Measurements from ENCODE around the gene NCDN.

Gene NCDN

DNA sequence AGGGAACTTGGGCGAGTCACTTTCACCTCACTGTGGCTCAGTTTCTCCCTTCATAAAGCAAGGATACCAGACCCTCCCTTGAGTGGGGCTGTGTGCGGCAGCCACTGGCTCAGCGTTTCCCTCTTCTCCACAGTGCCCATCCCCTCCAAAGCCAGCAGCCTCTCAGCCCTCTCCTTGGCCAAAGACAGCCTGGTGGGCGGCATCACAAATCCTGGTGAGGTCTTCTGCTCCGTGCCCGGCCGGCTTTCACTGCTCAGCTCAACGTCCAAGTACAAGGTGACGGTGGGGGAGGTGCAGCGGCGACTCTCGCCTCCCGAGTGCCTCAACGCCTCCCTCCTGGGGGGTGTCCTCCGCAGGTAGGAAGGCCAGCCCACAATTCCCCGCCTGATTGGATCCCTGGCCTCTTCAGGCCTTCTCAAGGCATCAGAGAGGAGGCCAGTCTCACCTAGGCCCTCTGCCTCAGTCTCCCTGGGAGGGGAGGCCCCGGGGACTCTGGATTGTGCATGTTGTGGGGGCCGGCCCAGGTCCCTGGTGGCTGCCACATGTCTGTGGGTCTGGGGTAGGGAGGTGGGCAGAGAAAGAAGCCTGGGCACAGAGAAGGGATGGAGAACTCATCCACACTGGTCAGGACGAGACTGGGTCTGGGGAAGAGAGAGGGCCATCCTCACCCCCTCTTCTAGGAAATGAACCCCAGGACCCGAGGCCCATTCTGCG lies 30.8 kb downstream of the NCDN start:
- Histone ChIP-seq H3K9ac (ENCODE audit: low read depth, low read length) (no peak overlapping the region), H3K4me1 (ENCODE audit: control insufficient read depth, insufficient read depth, low read length) (no peaks in the 10 kb centered on the region), H3K9me3 (ENCODE audit: control insufficient read depth, insufficient read depth, low read length) (no peaks in the 10 kb centered on the region), H3K27me3 (ENCODE audit: control insufficient read depth, insufficient read depth, low read length) (peaks cover 3% of the 10 kb centered on the region), H3K36me3 (ENCODE audit: control insufficient read depth, insufficient read depth, low read length) (no peaks in the 10 kb centered on the region), H3K4me3 (ENCODE audit: low read depth, low read length) (no peak overlapping the region)

DNA sequence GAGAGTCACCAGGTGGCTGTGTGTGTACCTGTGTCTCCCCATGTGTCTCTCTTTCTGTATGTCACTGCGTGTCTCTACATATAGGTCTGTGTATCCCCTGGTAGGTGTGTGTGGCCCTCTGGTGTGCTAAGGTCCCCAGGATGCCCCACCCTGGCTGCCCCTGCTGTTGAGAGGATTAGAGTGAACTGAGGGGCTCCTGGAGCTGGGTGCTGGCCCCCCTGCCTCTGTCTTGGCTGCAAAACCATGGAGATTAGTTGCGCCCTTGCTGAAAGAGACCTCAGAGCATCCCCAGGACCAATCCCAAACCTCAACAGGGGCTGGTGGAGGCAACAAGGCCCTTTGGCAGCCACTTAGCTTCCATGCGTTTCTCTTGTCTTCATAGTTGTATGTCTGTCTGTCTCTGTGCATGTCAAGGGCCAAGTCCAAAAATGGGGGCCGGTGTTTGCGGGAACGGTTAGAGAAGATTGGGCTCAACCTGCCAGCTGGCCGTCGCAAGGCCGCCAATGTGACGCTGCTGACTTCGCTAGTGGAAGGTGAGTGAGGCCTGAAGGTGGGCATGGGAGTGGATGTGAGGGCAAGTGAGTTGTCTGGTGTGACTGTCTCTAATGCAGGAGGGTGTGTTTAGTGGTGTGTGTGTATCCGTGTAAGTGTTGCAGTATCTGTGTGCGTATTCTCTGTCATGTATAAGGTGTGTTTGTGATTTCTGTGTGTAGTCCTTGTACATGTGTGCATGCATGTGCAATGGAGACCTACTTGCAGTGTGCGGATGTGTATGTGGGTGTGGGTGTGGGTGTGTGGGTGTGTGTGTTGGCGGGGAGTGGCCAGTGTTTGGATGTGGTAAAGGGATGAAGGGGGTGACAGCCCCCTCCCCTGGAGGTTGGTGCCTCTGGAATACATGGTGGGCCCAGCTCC lies 32.2 kb downstream of the NCDN start:
- H3K27me3 ChIP-seq (ENCODE audit: control insufficient read depth, insufficient read depth, low read length): peaks cover 3% of the 10 kb centered on the region
- no peaks in the 10 kb centered on the region for H3K36me3 ChIP-seq (ENCODE audit: control insufficient read depth, insufficient read depth, low read length)
- H3K9me3 ChIP-seq (ENCODE audit: control insufficient read depth, insufficient read depth, low read length): no peaks in the 10 kb centered on the region
- H3K4me3 ChIP-seq (ENCODE audit: low read depth, low read length): no peak overlapping the region
- no peaks in the 10 kb centered on the region for H3K4me1 ChIP-seq (ENCODE audit: control insufficient read depth, insufficient read depth, low read length)
- H3K9ac ChIP-seq (ENCODE audit: low read depth, low read length): no peak overlapping the region

DNA sequence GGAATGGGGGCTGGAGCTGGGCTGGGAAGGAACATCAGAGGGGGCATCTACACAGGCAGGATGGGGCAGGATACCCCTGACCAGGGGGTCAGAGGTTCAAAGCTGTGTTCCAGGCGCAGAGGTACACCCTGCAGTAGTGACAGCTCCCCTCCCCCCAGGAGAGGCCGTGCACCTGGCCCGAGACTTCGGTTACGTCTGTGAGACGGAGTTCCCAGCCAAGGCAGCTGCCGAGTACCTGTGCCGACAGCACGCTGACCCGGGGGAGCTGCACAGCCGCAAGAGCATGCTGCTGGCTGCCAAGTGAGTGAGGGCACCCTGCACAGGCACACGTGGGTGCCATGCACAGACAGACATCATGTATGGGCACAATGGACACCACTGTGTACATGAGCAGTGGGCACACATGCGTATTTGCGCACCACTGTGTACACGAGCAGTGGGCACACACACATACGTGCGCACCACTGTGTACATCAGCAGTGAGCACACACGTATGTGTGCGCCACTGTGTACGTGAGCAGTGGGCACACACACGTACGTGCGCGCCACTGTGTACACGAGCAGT lies 33.0 kb downstream of the NCDN start:
- Histone ChIP-seq H3K4me3 (ENCODE audit: low read depth, low read length) (no peak overlapping the region), H3K4me1 (ENCODE audit: control insufficient read depth, insufficient read depth, low read length) (no peaks in the 10 kb centered on the region), H3K9me3 (ENCODE audit: control insufficient read depth, insufficient read depth, low read length) (no peaks in the 10 kb centered on the region), H3K27me3 (ENCODE audit: control insufficient read depth, insufficient read depth, low read length) (peaks cover 3% of the 10 kb centered on the region), H3K9ac (ENCODE audit: low read depth, low read length) (no peak overlapping the region), H3K36me3 (ENCODE audit: control insufficient read depth, insufficient read depth, low read length) (no peaks in the 10 kb centered on the region)

DNA sequence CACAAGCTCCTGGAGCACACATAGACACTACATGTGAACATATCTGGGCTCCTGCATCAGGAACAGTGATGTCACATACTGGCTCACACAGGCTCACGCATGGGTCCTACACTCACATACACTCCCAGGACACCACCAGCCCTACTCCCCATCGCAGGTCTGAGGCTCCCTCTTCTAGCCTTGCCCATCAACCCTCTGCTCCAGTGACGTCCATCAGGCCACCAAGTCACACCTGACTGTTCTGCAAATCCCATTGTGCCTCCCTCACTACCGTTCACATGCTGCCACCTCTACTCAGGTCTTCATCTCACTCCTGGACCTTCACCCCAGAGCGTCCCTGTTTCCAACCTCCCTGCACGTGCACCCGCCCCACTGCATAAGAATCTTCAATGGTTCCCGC lies 33.6 kb downstream of the NCDN start:
- H3K36me3 ChIP-seq (ENCODE audit: control insufficient read depth, insufficient read depth, low read length): no peaks in the 10 kb centered on the region
- H3K27me3 ChIP-seq (ENCODE audit: control insufficient read depth, insufficient read depth, low read length): peaks cover 3% of the 10 kb centered on the region
- H3K9me3 ChIP-seq (ENCODE audit: control insufficient read depth, insufficient read depth, low read length): no peaks in the 10 kb centered on the region
- no peak overlapping the region for H3K4me3 ChIP-seq (ENCODE audit: low read depth, low read length)
- no peak overlapping the region for H3K9ac ChIP-seq (ENCODE audit: low read depth, low read length)
- no peaks in the 10 kb centered on the region for H3K4me1 ChIP-seq (ENCODE audit: control insufficient read depth, insufficient read depth, low read length)

DNA sequence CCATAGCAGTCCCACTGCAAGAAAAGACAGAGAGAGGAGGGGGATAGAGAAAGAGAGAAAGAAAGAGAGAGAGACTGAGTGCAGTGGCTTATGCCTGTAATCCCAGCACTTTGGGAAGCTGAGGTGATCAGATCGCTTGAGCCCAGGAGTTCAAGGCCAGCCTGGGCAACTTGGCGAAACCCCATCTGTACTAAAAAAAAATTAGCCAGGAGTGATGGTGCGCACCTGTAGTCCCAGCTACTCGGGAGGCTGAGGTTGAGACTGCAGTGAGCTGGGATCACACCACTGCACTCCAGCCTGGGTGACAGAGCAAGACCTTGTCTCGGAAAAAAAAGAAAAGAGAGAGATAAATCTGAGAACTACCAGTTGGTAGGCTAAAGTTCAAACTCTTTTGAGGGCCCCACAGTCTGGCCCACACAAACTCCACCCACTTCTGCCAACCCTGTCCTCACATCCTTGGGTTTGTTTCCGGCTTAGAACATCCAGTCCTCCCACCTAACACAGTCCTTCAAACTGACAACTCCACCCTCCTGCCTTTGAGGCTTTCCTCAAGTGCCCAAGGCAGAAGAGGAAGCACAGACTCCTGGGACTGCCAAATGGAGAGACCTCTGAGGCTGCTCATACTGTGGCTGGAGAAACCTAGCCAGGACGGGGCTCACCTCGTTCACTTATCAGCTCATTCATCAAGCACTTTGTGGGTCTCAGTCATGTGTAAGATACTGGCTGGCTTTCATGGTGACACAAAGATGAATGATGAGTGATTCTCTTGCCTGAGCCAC lies 35.6 kb downstream of the NCDN start:
- Histone ChIP-seq H3K4me3 (ENCODE audit: low read depth, low read length) (no peak overlapping the region), H3K4me1 (ENCODE audit: control insufficient read depth, insufficient read depth, low read length) (no peaks in the 10 kb centered on the region), H3K9me3 (ENCODE audit: control insufficient read depth, insufficient read depth, low read length) (no peaks in the 10 kb centered on the region), H3K9ac (ENCODE audit: low read depth, low read length) (no peak overlapping the region), H3K27me3 (ENCODE audit: control insufficient read depth, insufficient read depth, low read length) (no peaks in the 10 kb centered on the region), H3K36me3 (ENCODE audit: control insufficient read depth, insufficient read depth, low read length) (no peaks in the 10 kb centered on the region)

DNA sequence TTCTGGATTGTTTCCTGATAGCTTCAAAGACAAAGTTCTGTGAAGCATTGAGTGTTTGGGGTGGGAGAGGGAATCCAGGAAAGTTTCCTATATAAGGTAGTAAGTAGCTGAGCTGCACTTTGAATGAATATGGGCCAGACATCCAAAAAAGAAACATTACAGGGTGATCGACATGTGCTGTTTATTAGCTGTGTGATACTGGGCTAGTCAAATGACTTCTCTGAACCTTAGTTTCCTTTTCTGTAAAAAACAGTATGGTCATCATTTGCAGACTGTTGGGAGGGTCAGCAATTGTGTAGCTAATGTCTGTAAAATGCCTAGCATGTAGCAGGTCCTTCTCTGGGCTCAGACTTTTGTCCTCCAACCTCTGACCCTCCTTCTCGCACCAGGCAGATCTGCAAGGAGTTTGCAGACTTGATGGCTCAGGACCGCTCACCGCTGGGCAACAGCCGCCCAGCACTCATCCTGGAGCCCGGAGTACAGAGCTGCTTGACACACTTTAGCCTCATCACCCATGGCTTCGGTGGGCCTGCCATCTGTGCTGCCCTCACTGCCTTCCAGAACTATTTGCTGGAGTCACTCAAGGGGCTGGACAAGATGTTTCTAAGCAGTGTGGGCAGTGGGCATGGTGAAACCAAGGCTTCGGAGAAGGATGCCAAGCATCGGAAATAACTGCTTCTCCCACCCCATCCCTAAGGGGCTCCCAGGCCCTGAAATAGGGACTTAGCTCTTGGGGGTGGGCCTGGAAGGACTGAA lies 36.6 kb downstream of the NCDN start:
- Histone ChIP-seq H3K9ac (ENCODE audit: low read depth, low read length) (no peak overlapping the region), H3K27me3 (ENCODE audit: control insufficient read depth, insufficient read depth, low read length) (no peaks in the 10 kb centered on the region), H3K4me3 (ENCODE audit: low read depth, low read length) (no peak overlapping the region), H3K36me3 (ENCODE audit: control insufficient read depth, insufficient read depth, low read length) (no peaks in the 10 kb centered on the region), H3K9me3 (ENCODE audit: control insufficient read depth, insufficient read depth, low read length) (no peaks in the 10 kb centered on the region), H3K4me1 (ENCODE audit: control insufficient read depth, insufficient read depth, low read length) (no peaks in the 10 kb centered on the region)

DNA sequence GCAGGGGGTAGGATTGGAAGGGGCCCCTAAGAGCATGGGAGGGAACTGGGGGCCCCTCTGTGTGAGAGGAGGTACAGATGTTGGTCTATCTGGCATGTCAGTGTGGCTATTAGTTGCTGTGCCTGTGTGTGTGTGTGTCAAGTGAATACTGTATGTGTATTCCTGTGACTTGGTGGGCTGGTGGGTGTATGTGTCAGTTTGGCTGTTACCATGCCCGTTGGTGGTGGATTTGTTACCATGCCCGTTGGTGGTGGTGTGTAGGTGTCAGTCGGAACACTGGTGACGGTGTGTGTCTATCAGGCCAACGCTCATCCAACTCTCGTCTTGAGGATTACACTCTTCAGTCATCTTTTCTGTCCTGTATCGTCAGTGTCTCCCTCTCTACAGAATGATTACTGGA lies 38.1 kb downstream of the NCDN start:
- Histone ChIP-seq H3K9me3 (ENCODE audit: control insufficient read depth, insufficient read depth, low read length) (no peaks in the 10 kb centered on the region), H3K4me3 (ENCODE audit: low read depth, low read length) (no peak overlapping the region), H3K27me3 (ENCODE audit: control insufficient read depth, insufficient read depth, low read length) (no peaks in the 10 kb centered on the region), H3K36me3 (ENCODE audit: control insufficient read depth, insufficient read depth, low read length) (no peaks in the 10 kb centered on the region), H3K4me1 (ENCODE audit: control insufficient read depth, insufficient read depth, low read length) (no peaks in the 10 kb centered on the region), H3K9ac (ENCODE audit: low read depth, low read length) (no peak overlapping the region)

DNA sequence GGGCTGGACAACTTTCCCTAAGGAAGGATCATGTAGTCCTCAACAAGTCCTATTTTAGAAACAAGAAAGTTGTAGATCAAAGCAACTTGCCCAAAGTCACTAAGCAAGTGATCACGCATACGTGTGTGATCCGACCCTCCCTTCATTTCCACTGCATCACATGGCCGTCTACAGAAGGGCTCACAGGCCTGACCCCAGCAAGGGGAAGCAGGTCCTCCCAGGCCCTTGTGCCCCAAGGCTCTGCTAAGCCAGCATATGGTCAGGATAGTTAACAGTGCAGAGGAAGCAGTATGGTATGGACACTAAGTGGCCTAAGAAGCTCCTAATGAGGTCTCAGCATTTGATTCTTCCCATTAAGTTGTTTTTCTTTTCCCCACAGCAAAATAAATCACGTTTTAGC lies 40.3 kb downstream of the NCDN start:
- Histone ChIP-seq H3K9ac (ENCODE audit: low read depth, low read length) (no peak overlapping the region), H3K36me3 (ENCODE audit: control insufficient read depth, insufficient read depth, low read length) (peaks cover 5% of the 10 kb centered on the region), H3K4me3 (ENCODE audit: low read depth, low read length) (no peak overlapping the region), H3K4me1 (ENCODE audit: control insufficient read depth, insufficient read depth, low read length) (no peaks in the 10 kb centered on the region), H3K9me3 (ENCODE audit: control insufficient read depth, insufficient read depth, low read length) (no peaks in the 10 kb centered on the region), H3K27me3 (ENCODE audit: control insufficient read depth, insufficient read depth, low read length) (no peaks in the 10 kb centered on the region)

DNA sequence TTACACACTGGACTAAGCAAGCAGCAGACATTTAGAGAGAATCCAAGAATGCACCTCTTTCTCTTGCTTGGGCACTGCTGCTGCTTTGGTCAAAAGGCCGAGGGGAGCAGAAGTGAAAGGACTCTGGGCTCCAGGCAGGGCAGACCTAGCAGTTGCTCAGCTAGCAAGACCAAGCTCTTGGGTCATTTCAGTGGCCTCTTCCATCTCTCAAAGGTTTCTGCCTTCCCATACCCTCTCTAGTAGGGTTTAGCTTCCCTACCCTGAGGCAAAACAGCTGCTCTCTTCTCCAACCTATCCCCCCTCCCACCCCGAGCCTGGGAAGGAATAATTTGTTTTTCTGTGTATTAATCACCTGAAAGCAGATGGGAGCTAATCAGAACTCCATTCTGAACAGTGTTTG lies 41.3 kb downstream of the NCDN start:
- H3K36me3 ChIP-seq (ENCODE audit: control insufficient read depth, insufficient read depth, low read length): peaks cover 9% of the 10 kb centered on the region
- H3K4me3 ChIP-seq (ENCODE audit: low read depth, low read length): no peak overlapping the region
- no peaks in the 10 kb centered on the region for H3K27me3 ChIP-seq (ENCODE audit: control insufficient read depth, insufficient read depth, low read length)
- H3K9me3 ChIP-seq (ENCODE audit: control insufficient read depth, insufficient read depth, low read length): no peaks in the 10 kb centered on the region
- no peaks in the 10 kb centered on the region for H3K4me1 ChIP-seq (ENCODE audit: control insufficient read depth, insufficient read depth, low read length)
- H3K9ac ChIP-seq (ENCODE audit: low read depth, low read length): no peak overlapping the region

DNA sequence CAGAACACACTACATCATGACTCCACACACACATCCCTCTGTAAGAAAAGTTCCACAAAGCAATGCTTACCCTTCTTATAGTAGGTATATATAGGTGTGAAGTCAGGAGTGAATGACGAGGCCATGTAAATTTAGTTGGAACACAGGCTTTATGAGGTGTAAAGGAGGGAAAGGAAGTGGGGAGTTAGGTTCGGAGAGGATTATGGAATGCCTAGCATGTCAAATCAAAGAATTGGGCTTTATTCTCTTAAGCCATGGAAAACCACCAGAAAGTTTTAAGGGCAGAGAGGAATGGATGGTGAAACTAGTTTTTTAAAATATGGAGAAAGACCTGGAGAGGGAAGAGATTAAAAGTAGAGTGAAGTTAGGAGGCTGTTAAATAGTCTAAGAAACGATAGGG lies 41.8 kb downstream of the NCDN start:
- no peaks in the 10 kb centered on the region for H3K9me3 ChIP-seq (ENCODE audit: control insufficient read depth, insufficient read depth, low read length)
- H3K36me3 ChIP-seq (ENCODE audit: control insufficient read depth, insufficient read depth, low read length): peaks cover 12% of the 10 kb centered on the region
- H3K4me1 ChIP-seq (ENCODE audit: control insufficient read depth, insufficient read depth, low read length): no peaks in the 10 kb centered on the region
- no peaks in the 10 kb centered on the region for H3K27me3 ChIP-seq (ENCODE audit: control insufficient read depth, insufficient read depth, low read length)
- no peak overlapping the region for H3K9ac ChIP-seq (ENCODE audit: low read depth, low read length)
- no peak overlapping the region for H3K4me3 ChIP-seq (ENCODE audit: low read depth, low read length)

DNA sequence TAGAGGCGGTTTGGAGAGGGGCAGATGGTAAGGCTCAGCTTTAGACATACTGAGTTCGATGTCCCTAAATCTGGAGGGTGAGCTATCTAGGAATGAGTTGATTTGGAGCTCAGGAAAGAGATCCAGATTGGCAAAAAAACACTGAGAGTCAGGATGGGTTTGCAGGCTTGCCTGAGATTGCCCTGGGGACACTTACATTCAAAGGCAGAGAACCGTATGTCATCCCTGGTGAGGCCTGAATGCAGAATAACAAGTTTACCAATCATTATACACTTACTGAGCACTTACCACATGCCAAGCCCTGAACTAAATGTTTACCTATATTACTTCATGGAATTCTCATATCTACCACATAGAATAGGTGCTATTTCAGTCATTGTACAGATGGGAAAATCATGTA lies 43.0 kb downstream of the NCDN start:
- Histone ChIP-seq H3K9me3 (ENCODE audit: control insufficient read depth, insufficient read depth, low read length) (no peaks in the 10 kb centered on the region), H3K9ac (ENCODE audit: low read depth, low read length) (no peak overlapping the region), H3K27me3 (ENCODE audit: control insufficient read depth, insufficient read depth, low read length) (no peaks in the 10 kb centered on the region), H3K4me3 (ENCODE audit: low read depth, low read length) (no peak overlapping the region), H3K36me3 (ENCODE audit: control insufficient read depth, insufficient read depth, low read length) (peaks cover 15% of the 10 kb centered on the region), H3K4me1 (ENCODE audit: control insufficient read depth, insufficient read depth, low read length) (no peaks in the 10 kb centered on the region)

All from iPS-15b (cell line).